ENCODE data around the gene CSTF2. TPM values are rescaled to one million over a fixed set of nuclear protein-coding genes. Genes with fewer than 3 reads are reported as not detected.

CSTF2 gene
- total and polyA plus RNA-seq, 9 of the 15 experiments (the other 6 are each of a cell fraction or from before 2014, with no cell fraction given) = 11.6 to 57.9 (median 46.4) TPM

Small RNA genes lying within 50 kb of the gene (small RNA-seq; reads per million reads assigned to genes)
- 0.26 reads per million for gene RF00411

Other genes starting within 250 kb of the CSTF2 start
Only the 7 nearest of the 8 such genes appear.
- not detected in 2 replicates for gene TSPAN6, start 183.6 kb upstream of the CSTF2 start, total RNA-seq (2014; rRNA removed)
- gene TSPAN6, start 183.6 kb upstream of the CSTF2 start, total RNA-seq (2014; rRNA removed; fragmentation: Illumina TruSeq; extraction: Trizol) = not detected in 2 replicates
- gene TSPAN6, start 183.6 kb upstream of the CSTF2 start, total RNA-seq (2015; rRNA removed; fragmentation: Illumina TruSeq; extraction: Trizol) = not detected in 2 replicates
- 0.11 and 0.27 TPM in 2 replicates for gene TSPAN6, start 183.6 kb upstream of the CSTF2 start, total RNA-seq (2021)
- gene TSPAN6, start 183.6 kb upstream of the CSTF2 start, polyA plus RNA-seq (2011; rRNA removed) = 0.22 and 0.68 TPM in 2 replicates
- gene TSPAN6, start 183.6 kb upstream of the CSTF2 start, polyA plus RNA-seq (2014; fragmentation: Illumina TruSeq; extraction: Trizol) = not detected in 2 replicates
- under 1 TPM in 1 of 2 experiments, not detected in 1; 0.04 TPM for gene TSPAN6, start 183.6 kb upstream of the CSTF2 start, polyA plus RNA-seq (2014; fragmentation: Nextera tagmentation; extraction: Ambion mirVana)
- 0.04 TPM in 1 of 2 replicates, not detected in the other for gene TSPAN6, start 183.6 kb upstream of the CSTF2 start, polyA plus RNA-seq (2014; rRNA removed)
- gene SRPX2, start 176.2 kb upstream of the CSTF2 start, total RNA-seq (2014; rRNA removed) = not detected in 2 replicates
- not detected in 2 replicates for gene SRPX2, start 176.2 kb upstream of the CSTF2 start, total RNA-seq (2014; rRNA removed; fragmentation: Illumina TruSeq; extraction: Trizol)
- gene SRPX2, start 176.2 kb upstream of the CSTF2 start, total RNA-seq (2015; rRNA removed; fragmentation: Illumina TruSeq; extraction: Trizol) = not detected in 2 replicates
- gene SRPX2, start 176.2 kb upstream of the CSTF2 start, total RNA-seq (2021) = 0.13 TPM in 1 of 2 replicates, not detected in the other
- 0.20 TPM in 1 of 2 replicates, not detected in the other for gene SRPX2, start 176.2 kb upstream of the CSTF2 start, polyA plus RNA-seq (2011; rRNA removed)
- not detected in 2 replicates for gene SRPX2, start 176.2 kb upstream of the CSTF2 start, polyA plus RNA-seq (2014; fragmentation: Illumina TruSeq; extraction: Trizol)
- gene SRPX2, start 176.2 kb upstream of the CSTF2 start, polyA plus RNA-seq (2014; fragmentation: Nextera tagmentation; extraction: Ambion mirVana) = not detected
- not detected in 2 replicates for gene SRPX2, start 176.2 kb upstream of the CSTF2 start, polyA plus RNA-seq (2014; rRNA removed)
- gene SYTL4, start 88.3 kb upstream of the CSTF2 start, total RNA-seq (2014; rRNA removed) = 0.65 and 1.2 TPM in 2 replicates
- gene SYTL4, start 88.3 kb upstream of the CSTF2 start, total RNA-seq (2014; rRNA removed; fragmentation: Illumina TruSeq; extraction: Trizol) = 1.5 and 1.6 TPM in 2 replicates
- 0.65 and 2.1 TPM in 2 replicates for gene SYTL4, start 88.3 kb upstream of the CSTF2 start, total RNA-seq (2015; rRNA removed; fragmentation: Illumina TruSeq; extraction: Trizol)
- 0.87 and 1.9 TPM in 2 replicates for gene SYTL4, start 88.3 kb upstream of the CSTF2 start, total RNA-seq (2021)
- gene SYTL4, start 88.3 kb upstream of the CSTF2 start, polyA plus RNA-seq (2011; rRNA removed) = 8.4 and 9.0 TPM in 2 replicates
- gene SYTL4, start 88.3 kb upstream of the CSTF2 start, polyA plus RNA-seq (2014; fragmentation: Illumina TruSeq; extraction: Trizol) = 1.4 and 1.5 TPM in 2 replicates
- 1 to 10 TPM; 1.2 to 1.8 TPM for gene SYTL4, start 88.3 kb upstream of the CSTF2 start, polyA plus RNA-seq (2014; fragmentation: Nextera tagmentation; extraction: Ambion mirVana)
- 0.72 and 0.88 TPM in 2 replicates for gene SYTL4, start 88.3 kb upstream of the CSTF2 start, polyA plus RNA-seq (2014; rRNA removed)
- not detected in 2 replicates for gene NOX1, start 54.0 kb downstream of the CSTF2 start, total RNA-seq (2014; rRNA removed)
- not detected in 2 replicates for gene NOX1, start 54.0 kb downstream of the CSTF2 start, total RNA-seq (2014; rRNA removed; fragmentation: Illumina TruSeq; extraction: Trizol)
- gene NOX1, start 54.0 kb downstream of the CSTF2 start, total RNA-seq (2015; rRNA removed; fragmentation: Illumina TruSeq; extraction: Trizol) = not detected in 2 replicates
- not detected in 2 replicates for gene NOX1, start 54.0 kb downstream of the CSTF2 start, total RNA-seq (2021)
- gene NOX1, start 54.0 kb downstream of the CSTF2 start, polyA plus RNA-seq (2011; rRNA removed) = not detected in 2 replicates
- not detected in 2 replicates for gene NOX1, start 54.0 kb downstream of the CSTF2 start, polyA plus RNA-seq (2014; fragmentation: Illumina TruSeq; extraction: Trizol)
- under 1 TPM in 1 of 2 experiments, not detected in 1; 0.01 TPM for gene NOX1, start 54.0 kb downstream of the CSTF2 start, polyA plus RNA-seq (2014; fragmentation: Nextera tagmentation; extraction: Ambion mirVana)
- gene NOX1, start 54.0 kb downstream of the CSTF2 start, polyA plus RNA-seq (2014; rRNA removed) = not detected in 2 replicates
- gene XKRX, start 108.5 kb downstream of the CSTF2 start, total RNA-seq (2014; rRNA removed) = not detected in 2 replicates
- gene XKRX, start 108.5 kb downstream of the CSTF2 start, total RNA-seq (2014; rRNA removed; fragmentation: Illumina TruSeq; extraction: Trizol) = not detected in 2 replicates
- gene XKRX, start 108.5 kb downstream of the CSTF2 start, total RNA-seq (2015; rRNA removed; fragmentation: Illumina TruSeq; extraction: Trizol) = not detected in 2 replicates
- gene XKRX, start 108.5 kb downstream of the CSTF2 start, total RNA-seq (2021) = not detected in 2 replicates
- gene XKRX, start 108.5 kb downstream of the CSTF2 start, polyA plus RNA-seq (2011; rRNA removed) = 0.03 TPM in 1 of 2 replicates, not detected in the other
- not detected in 2 replicates for gene XKRX, start 108.5 kb downstream of the CSTF2 start, polyA plus RNA-seq (2014; fragmentation: Illumina TruSeq; extraction: Trizol)
- gene XKRX, start 108.5 kb downstream of the CSTF2 start, polyA plus RNA-seq (2014; fragmentation: Nextera tagmentation; extraction: Ambion mirVana) = not detected
- not detected in 2 replicates for gene XKRX, start 108.5 kb downstream of the CSTF2 start, polyA plus RNA-seq (2014; rRNA removed)
- not detected in 2 replicates for gene ARL13A, start 149.3 kb downstream of the CSTF2 start, total RNA-seq (2014; rRNA removed)
- not detected in 2 replicates for gene ARL13A, start 149.3 kb downstream of the CSTF2 start, total RNA-seq (2014; rRNA removed; fragmentation: Illumina TruSeq; extraction: Trizol)
- gene ARL13A, start 149.3 kb downstream of the CSTF2 start, total RNA-seq (2015; rRNA removed; fragmentation: Illumina TruSeq; extraction: Trizol) = not detected in 2 replicates
- gene ARL13A, start 149.3 kb downstream of the CSTF2 start, total RNA-seq (2021) = not detected in 2 replicates
- gene ARL13A, start 149.3 kb downstream of the CSTF2 start, polyA plus RNA-seq (2011; rRNA removed) = not detected in 2 replicates
- gene ARL13A, start 149.3 kb downstream of the CSTF2 start, polyA plus RNA-seq (2014; fragmentation: Illumina TruSeq; extraction: Trizol) = not detected in 2 replicates
- not detected for gene ARL13A, start 149.3 kb downstream of the CSTF2 start, polyA plus RNA-seq (2014; fragmentation: Nextera tagmentation; extraction: Ambion mirVana)
- gene ARL13A, start 149.3 kb downstream of the CSTF2 start, polyA plus RNA-seq (2014; rRNA removed) = not detected in 2 replicates
- 15.6 and 17.9 TPM in 2 replicates for gene TRMT2B, start 231.7 kb downstream of the CSTF2 start, total RNA-seq (2014; rRNA removed)
- 20.7 and 22.8 TPM in 2 replicates for gene TRMT2B, start 231.7 kb downstream of the CSTF2 start, total RNA-seq (2014; rRNA removed; fragmentation: Illumina TruSeq; extraction: Trizol)
- gene TRMT2B, start 231.7 kb downstream of the CSTF2 start, total RNA-seq (2015; rRNA removed; fragmentation: Illumina TruSeq; extraction: Trizol) = 16.8 and 18.1 TPM in 2 replicates
- 20.7 and 21.0 TPM in 2 replicates for gene TRMT2B, start 231.7 kb downstream of the CSTF2 start, total RNA-seq (2021)
- gene TRMT2B, start 231.7 kb downstream of the CSTF2 start, polyA plus RNA-seq (2011; rRNA removed) = 19.3 and 23.4 TPM in 2 replicates
- gene TRMT2B, start 231.7 kb downstream of the CSTF2 start, polyA plus RNA-seq (2014; fragmentation: Illumina TruSeq; extraction: Trizol) = 21.0 and 21.5 TPM in 2 replicates
- gene TRMT2B, start 231.7 kb downstream of the CSTF2 start, polyA plus RNA-seq (2014; fragmentation: Nextera tagmentation; extraction: Ambion mirVana) = 1 to 10 TPM; 3.9 to 8.6 TPM
- gene TRMT2B, start 231.7 kb downstream of the CSTF2 start, polyA plus RNA-seq (2014; rRNA removed) = 15.5 and 16.7 TPM in 2 replicates